Glomerular endothelial cell (primary cell): ENCODE data around the gene SCLY. TPM values are rescaled to one million over a fixed set of nuclear protein-coding genes. Genes with fewer than 3 reads are reported as not detected.

Experiments
- DNase-seq: peaks from one replicate; pipeline ENCODE4 v3.0.0-alpha.2; 2011; ENCODE audit warnings: low read depth, low spot score; ENCODE audit errors: extremely low read depth
- total RNA-seq: library from RNA; depleted of rRNA; stranded (reverse); fragments of >200 nt; gene quantifications from 2 replicates; pipeline ENCODE4 v1.2.3, GENCODE V29; 2015

The SCLY gene
- total RNA-seq, 1 donor from 2014 or later: 22.9 TPM

DNA sequence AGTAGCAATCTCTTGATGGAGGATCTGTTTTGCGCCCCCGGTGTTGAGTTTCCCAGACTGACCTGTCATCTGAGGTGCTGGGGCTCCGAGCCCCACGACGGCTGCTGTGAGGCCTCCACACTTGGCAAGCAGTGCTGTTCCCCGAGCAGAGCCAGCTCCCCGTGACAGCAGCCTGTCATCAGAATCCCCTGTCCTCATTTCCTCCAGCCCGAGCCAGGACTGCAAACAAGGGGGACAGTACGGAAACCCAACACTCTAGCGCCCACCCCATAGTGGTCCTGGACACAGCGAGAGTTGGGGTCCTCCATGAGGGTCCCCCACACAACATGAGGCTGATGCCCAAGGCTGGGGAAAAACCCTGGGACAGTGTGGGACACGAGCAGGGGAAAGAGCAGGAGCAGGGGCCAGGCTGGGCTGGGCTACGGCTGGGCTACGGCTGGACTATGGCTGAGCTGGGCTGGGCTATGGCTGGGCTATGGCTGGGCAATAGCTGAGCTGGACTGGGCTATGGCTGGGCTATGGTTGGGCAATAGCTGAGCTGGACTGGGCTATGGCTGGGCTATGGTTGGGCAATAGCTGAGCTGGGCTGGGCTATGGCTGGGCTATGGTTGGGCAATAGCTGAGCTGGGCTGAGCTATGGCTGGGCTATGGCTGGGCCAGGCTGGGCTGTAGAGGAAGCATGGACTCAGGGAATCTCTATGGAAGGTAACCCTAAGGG is 76.2 kb downstream of the SCLY start:
- DNase-seq: no peak

DNA sequence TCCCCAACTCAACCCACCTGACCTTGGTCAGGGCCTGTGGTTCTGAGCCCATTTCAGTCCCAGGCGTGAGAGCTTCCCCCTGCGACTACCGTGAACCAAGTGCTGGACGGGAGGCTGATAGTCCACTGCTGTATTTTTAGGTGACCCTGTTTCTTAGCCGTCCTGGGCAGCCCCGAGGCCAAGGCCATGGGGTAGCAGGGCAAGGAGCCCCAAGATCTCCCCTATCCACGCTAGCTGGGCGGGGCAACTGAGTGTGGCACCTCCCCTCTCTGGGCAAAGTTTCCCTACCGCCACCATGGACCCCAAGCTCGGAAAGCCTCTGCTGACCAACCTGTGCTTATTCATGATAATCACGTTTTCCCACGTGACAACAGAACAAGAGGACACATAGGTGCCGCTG is 77.1 kb downstream of the SCLY start:
- DNase-seq: no peak

DNA sequence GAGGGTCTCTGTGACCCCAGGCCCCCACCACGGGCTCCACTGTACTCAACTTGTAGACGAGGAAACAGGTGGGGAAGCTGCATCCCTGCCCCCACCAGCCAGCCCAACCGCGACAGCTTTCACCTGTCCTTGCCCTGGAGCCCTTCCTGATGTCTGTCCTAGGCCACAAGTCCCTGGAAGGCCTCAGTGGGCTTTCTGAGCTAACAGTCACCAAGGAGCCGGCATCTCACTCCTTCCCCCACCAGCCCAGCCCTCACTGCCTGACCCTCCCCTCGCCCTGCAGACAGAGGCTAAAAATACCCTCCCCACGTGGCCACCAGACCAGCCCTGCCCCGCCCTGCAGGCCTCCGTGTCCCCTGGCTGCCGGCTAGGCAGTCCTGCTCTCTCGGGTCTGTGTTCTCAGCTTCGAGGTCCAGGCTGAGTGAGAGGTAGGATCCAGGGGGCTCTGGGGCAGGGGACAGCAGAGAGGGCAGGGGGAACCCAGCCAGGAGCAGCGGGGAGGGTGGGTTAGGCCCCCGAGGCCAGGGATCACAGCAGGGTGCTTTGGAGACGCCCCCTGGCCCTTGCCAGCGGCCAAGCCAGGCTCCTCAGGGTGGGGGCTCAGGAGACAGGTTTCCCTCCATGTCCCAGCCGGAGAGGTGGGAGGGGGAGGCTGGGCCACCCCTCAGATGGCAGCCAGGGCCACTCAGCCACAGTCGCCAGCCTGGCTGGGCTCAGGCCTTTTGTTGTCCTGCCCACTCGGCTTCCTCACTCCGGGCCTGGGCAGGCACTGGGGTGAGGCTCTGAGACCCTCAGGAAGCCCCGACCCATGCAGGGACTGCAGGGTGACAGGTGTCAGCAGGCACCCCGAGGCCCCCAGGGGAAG is 77.8 kb downstream of the SCLY start, which contains the start of gene KLHL30:
Gene KLHL30, plus strand, starts transcription at position 338 of the 865 bp plus-strand sequence. CDS start 2,087 bp downstream, outside the sequence.
- DNase-seq: no peak

DNA sequence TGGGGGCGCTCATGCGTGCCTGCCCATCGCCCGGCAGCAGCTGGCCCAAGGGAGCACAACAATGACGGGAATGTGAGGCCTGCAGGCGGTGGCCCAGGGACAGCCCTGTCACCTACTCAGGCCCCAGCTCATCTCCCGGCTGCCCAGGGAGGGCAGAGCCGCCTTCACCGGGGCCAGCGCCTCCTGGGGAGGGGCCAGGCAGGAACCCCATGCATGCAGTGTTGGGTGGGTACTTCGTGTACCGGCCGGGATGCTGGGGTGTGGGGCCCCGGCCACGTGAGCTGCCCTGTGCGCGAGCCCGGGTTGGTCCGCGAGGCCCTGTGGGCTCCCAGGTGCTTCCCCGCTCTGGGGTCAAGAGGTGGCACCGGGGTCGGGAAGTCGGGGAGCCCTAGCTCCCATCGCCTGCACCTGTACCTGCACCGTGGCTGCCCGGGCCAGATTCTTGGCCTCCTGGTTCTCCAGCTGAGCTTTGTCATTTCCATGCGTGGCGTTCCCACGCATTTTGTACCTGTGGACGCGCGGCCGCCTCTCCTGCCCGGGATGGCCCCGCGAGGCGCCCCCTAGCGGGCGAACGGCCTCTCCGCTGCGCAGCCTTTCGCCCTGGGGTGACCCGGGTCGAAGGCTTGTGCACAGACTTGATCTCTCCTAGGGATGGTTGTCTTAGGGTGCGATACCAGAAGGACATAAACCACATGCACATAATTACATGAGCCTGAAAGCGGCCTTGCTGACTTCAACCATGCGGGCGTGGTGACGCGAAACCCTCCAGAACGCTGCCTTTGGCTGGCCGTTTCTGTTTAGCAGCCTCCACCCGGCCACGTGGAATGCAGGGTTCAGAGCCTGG is 78.6 kb downstream of the SCLY start:
- no peak for DNase-seq

DNA sequence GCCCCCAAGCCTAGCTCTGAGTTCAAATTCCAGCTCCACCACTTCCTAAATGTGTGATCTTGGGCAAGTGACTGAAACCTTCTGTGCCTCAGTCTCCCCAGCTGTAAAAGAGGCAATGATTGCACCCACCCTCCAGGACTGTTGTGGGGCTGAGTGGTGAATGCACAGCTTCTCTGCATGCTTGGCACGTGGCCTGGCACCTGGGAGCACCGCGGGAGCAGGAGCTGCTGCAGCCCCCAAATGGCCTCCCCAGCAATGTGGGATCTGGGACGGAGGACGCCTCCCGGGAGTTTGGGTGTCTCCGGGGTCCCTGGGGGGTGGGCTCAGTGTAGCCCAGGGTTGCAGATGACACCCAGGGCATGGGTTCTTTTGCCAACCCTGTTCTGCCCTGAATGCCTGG is 79.2 kb downstream of the SCLY start:
- DNase-seq: no peak

DNA sequence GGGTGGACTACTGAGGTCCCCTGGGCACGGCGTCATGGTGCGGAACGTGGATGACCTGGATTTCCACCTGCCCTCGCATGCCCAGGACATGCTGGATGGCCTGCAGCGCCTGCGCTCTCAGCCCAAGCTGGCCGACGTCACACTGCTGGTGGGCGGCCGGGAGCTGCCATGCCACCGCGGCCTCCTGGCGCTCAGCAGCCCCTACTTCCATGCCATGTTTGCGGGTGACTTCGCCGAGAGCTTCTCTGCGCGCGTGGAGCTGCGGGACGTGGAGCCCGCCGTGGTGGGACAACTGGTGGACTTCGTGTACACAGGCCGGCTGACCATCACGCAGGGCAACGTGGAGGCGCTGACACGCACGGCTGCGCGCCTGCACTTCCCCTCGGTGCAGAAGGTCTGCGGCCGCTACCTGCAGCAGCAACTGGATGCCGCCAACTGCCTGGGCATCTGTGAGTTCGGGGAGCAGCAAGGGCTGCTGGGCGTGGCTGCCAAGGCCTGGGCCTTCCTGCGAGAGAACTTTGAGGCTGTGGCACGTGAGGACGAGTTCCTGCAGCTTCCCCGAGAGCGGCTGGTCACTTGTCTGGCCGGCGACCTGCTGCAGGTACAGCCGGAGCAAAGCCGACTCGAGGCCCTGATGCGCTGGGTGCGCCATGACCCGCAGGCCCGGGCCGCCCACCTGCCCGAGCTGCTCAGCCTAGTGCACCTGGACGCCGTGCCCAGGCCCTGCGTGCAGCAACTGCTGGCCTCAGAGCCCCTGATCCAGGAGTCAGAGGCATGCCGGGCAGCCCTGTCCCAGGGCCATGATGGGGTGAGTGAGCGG is 80.1 kb downstream of the SCLY start:
- no peak for DNase-seq

DNA sequence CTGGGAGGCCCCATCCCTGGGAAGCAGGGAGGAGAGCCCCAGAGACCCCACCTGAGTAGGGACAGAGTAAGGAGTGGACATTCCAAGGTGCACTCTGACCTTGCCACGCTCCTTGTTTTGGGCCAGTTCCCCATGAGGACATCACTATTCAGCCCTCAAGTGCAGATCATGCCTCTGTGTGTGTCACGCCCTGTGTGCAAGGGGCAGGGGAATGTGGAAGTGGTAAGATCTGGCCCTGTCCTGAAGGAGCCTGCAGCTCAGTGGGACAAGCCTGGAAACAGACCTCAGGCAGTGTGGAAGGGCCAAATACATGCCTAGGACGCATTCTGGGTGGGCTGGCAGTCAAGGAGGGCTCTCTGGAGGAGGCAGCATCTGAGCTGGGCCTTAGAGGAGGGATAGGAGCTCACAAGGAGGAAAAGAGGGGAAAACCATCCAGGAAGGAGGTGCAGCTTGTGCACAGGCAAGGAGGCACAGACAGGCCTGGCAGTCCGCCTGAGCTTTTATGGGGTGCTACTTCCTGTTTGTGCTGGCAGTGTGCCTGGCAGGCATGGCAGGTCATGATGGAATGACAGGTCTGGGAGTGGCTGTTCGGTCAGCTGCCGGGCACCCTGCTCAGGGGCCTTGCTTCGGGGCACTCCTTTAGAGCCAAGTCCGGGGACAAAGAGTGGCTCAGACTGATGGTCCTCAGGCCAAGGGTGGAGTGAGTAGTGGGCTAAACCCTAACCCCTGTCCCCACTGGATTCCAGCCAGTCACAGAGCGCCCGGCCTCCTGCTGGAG is 80.9 kb downstream of the SCLY start:
- DNase-seq: no peak

DNA sequence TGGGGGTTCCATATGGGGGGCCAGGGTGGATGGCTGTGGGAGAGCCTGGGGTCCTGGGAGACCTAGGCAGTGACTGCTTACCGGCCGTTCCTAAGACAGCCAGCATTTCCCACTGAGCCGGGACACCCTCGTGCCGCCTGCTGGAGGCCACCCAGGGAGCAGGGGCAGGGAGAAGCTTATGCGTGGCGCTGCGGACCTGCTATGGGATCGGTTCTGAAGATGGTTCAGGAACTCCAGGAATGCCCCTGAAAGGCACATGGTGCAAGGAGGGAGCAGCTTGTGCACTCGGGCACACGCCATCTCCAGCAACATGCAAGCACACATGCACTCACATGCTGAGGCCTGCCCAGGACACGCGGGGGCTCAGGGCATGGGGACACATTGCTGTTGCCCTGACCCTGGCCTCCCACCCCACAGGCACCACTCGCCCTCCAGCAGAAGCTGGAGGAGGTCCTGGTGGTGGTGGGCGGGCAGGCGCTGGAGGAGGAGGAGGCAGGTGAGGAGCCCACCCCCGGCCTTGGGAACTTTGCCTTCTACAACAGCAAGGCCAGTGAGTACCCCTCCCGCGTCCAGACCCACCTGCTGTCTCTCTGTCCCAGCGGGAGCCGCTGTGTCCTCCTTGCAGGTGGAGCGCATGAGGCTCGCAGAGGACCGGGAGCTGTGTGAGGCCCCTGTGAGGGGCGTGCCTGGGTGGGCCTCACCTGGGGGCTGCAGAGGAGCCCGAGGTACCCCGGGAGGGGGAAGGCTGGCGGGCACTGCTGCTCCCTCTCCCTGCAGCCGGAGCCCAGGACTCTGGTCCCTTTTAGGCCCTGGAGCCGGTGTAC is 81.8 kb downstream of the SCLY start:
- DNase-seq: no peak

DNA sequence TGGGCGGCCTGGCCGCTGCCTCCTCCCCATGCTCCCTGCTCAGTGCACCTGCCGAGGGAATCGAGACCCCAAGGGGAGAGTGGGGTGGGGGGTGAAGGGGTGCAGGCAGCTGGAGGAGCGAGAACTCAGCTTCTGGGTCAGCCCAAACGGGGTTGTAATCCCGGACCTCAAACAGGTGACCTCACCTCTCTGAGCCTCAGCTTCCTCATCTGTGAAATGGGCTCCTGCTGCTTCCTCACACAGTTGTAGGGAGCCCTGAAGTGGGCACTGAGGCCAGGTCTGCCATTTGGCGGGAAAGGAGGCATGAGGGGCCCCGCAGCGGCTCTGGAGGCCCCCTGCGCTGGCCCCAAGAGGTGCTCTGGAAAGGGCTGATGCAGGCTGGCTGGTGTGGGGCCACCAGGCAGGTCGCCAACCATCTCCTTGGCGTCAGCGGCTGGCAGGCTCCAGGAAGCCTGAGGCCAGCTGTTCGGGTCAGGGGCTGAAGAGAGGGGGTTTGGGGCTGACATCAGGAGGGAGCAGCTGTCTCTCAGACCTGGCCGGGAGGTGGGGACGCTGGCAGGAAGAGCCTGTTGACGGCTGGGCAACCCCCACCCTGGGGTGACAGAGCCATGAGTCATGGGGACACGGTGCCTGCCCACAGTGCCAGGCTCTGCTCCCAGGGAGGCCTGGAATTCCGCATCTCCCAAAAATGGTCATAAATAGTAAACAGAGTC is 82.6 kb downstream of the SCLY start:
- DNase-seq: no peak

DNA sequence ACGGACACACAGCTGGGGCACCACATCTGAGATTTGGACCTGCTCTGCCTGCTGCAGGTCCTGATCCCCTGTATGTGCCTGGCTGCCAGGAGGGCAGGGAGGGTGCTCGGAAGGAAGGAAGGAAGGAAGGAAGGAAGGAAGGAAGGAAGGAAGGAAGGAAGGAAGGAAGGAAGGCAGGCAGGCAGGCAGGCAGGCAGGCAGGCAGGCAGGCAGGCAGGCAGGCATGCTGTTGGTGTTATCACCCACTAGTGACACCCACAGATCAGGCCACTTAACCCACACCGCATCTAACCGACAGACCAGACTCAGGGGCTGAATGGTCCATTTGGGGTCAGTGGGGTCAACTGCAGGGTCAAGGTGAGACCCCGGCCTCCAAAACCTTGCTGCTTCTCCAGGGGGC is 83.5 kb downstream of the SCLY start:
- no peak for DNase-seq

DNA sequence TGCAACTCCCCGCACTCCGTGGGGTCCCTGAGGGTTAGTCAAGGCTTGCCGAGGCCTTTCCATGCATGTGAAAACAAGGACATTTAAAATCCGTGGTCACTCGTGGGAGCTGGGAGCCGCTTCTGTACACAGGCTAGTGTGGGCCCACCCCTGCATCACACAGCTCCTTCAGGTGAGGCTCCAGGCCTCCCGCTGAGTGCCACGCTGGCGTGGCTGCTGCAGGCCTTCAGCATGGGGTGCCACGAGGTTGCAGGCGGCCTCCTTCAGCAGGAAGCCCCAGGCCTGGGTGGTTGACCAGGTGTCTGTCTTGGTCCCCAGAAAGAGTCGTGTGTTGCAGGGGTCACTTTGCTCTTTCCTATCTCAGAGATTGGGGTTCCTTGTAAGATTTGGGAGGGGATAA is 84.2 kb downstream of the SCLY start:
- no peak for DNase-seq

DNA sequence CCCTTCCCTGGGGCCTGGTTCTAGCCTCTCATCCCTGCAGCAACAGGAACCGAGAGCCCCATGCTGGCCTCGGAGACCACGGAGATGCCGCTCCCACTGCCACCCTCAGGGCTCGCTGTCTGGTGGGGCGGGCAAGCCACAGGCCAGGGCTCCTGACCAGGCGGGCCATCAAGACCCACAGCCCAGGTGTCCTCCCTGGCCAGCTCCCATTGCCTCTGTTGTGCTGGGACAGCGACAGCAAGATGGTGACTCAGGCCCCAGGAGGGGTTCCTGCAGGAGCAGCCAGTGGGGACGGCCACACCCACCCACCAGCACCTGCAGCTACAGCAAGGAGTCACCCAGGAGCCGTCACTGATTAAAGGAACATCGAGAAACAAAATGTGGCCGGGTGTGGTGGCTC is 85.0 kb downstream of the SCLY start:
- no peak for DNase-seq

DNA sequence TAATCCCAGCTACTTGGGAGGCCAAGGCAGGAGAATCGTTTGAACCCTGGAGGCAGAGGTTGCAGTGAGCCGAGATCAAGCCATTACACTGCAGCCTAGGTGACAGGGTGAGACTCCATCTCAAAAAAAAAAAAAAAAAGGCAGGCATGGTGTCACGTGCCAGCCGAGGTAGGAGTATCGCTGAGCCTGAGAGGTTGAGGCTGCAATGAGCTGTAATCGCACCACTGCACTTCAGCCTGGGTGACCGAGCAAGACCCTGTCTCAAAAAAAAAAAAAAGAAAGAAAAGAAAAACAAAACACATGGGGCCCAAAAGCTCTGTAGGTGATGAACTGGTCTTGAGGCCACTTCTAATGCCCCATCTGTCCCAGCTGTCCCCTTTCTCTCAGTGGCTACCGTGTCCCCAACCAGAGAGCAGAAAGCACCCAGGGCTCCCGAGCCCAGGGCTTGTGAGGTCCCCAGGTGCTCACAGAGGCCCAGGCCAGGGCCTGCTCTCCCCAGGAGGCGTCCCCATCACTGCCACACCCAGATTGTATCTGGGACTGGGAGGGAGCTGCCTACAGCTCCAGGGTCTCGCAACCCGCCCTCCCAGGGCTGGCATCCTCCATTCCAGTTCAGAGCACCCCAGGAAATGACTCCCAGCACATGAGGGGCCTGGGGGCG is 86.2 kb downstream of the SCLY start:
- no peak for DNase-seq

DNA sequence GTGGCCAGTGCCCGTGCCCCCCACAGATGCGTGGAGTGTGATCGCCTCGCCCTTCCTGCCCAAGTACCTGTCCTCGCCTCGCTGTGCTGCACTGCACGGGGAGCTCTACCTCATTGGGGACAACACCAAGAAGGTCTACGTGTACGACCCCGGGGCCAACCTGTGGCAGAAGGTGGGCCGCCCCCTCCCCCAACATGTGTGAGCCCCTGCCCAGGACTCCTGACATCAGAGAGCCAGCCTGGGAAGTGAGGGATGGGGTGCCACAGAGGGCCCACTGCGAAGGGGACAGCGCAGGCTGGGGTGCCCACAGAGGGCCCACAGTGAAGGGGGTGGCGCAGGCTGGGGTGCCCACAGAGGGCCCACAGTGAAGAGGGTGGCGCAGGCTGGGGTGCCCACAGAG is 88.2 kb downstream of the SCLY start:
- no peak for DNase-seq
